CD8-positive, alpha-beta memory T cell (primary cell): ENCODE results near the gene PCNT. TPM values are rescaled to one million over a fixed set of nuclear protein-coding genes. Genes with fewer than 3 reads are reported as not detected.
A peak's percentile ranks its signal among the peaks of the same experiment; 100 is the strongest.

Experiments
- CTCF ChIA-PET: fragments of 350-600 bp; sonication (Branson Sonifier 250); formaldehyde crosslinking; loops from one replicate; lab custom pipeline; 2021; ENCODE audit warnings: antibody characterized with exemption; lab: Charles Lee
- POLR2A ChIA-PET: fragments of 350-600 bp; sonication (Branson Sonifier 250); formaldehyde crosslinking; loops from one replicate; lab custom pipeline; 2021; ENCODE audit warnings: antibody characterized with exemption; lab: Charles Lee
- DNase-seq, 5 donors: peaks; one replicate each; pipeline versions ENCODE4 v3.0.0 to v3.0.0-alpha.2; 2020 to 2022; ENCODE audit warnings: mixed read lengths in 1 of 5
- H3K27ac ChIP-seq: one replicate; pipeline ENCODE4 v1.7.0; 2013; ENCODE audit warnings: low read depth, mild to moderate bottlenecking, low read length, moderate library complexity
- H3K27me3 ChIP-seq: 2 replicates; pipeline ENCODE4 v1.7.0; 2013; ENCODE audit warnings: low read length, mild to moderate bottlenecking; ENCODE audit not compliant: insufficient read depth, poor library complexity, severe bottlenecking
- H3K36me3 ChIP-seq: 2 replicates; pipeline ENCODE4 v1.7.0; 2013; ENCODE audit warnings: mild to moderate bottlenecking, low read length, moderate library complexity; ENCODE audit not compliant: insufficient read depth
- H3K4me1 ChIP-seq: 2 replicates; pipeline ENCODE4 v1.7.0; 2013; ENCODE audit warnings: mild to moderate bottlenecking, low read length, moderate library complexity; ENCODE audit not compliant: insufficient read depth
- H3K4me3 ChIP-seq: 2 replicates; pipeline ENCODE4 v1.7.0; 2013; ENCODE audit warnings: mild to moderate bottlenecking, low read length
- H3K9me3 ChIP-seq: 2 replicates; pipeline ENCODE4 v1.7.0; 2013; ENCODE audit warnings: mild to moderate bottlenecking, low read length
- H3K27ac Mint-ChIP-seq, 8 donors: one replicate each; pipeline ENCODE4 v1.8.0; 2020 to 2021; ENCODE audit warnings: mixed read lengths in 8 of 8, mild to moderate bottlenecking in 6 of 8, inconsistent platforms in 3 of 8, moderate library complexity in 3 of 8
- H3K27me3 Mint-ChIP-seq, 2 donors: one replicate each; pipeline ENCODE4 v1.8.0; 2020 to 2021; ENCODE audit warnings: mixed read lengths in 2 of 2, mild to moderate bottlenecking in 1 of 2, moderate library complexity in 1 of 2
- H3K36me3 Mint-ChIP-seq, 3 donors: one replicate each; pipeline ENCODE4 v1.8.0; 2020 to 2021; ENCODE audit warnings: mixed read lengths in 3 of 3, inconsistent platforms in 1 of 3, mild to moderate bottlenecking in 1 of 3
- H3K4me1 Mint-ChIP-seq, 3 donors: one replicate each; pipeline ENCODE4 v1.8.0; 2020 to 2021; ENCODE audit warnings: mixed read lengths in 3 of 3, inconsistent platforms in 1 of 3, mild to moderate bottlenecking in 1 of 3
- H3K4me3 Mint-ChIP-seq, 7 donors: one replicate each; pipeline ENCODE4 v1.8.0; 2020 to 2021; ENCODE audit warnings: mixed read lengths in 7 of 7, mild to moderate bottlenecking in 6 of 7, moderate library complexity in 4 of 7, inconsistent platforms in 2 of 7
- H3K9me3 Mint-ChIP-seq, 5 donors: one replicate each; pipeline ENCODE4 v1.8.0; 2020 to 2022; ENCODE audit warnings: mixed read lengths in 5 of 5, mild to moderate bottlenecking in 3 of 5, moderate library complexity in 2 of 5, inconsistent platforms in 1 of 5
- polyA plus RNA-seq: library from polyadenylated mRNA; unstranded; fragments of 300-500 nt; fragmentation: Illumina TruSeq; gene quantifications from one replicate; pipeline ENCODE4 v1.2.3, GENCODE V29; 2021
- total RNA-seq, 2 experiments: library from RNA; stranded (reverse); gene quantifications; one replicate each; pipeline ENCODE4 v1.2.3, GENCODE V29; 2021

Gene PCNT
- total and polyA plus RNA-seq, 3 experiments from 2014 or later = 27.1 to 60.1 (median 54.8) TPM

DNA sequence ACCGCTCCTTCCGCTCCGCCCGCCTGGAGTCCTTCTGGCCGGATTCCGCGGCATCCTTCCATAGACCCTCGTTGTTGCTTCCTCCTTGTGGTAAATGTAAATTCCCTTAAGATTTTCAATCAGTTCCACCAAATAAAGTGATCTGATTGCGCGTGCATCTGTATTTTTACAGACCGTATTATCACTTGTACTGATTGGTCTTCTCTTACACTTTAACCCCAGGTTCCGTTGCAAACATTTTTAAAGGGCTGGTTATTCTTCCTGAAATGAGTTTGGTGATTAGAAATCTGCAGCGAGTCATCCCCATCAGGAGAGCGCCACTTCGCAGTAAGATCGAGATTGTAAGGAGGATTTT lies 37.3 kb upstream of the PCNT start:
- H3K27me3 Mint-ChIP-seq = no peaks in the 10 kb centered on the region
- Histone ChIP-seq H3K36me3 (peaks cover 18% of the 10 kb centered on the region), H3K4me3 (peak overlapping the region; percentile 69), H3K27me3 (no peaks in the 10 kb centered on the region), H3K27ac (peak overlapping the region; percentile 70), H3K9me3 (no peaks in the 10 kb centered on the region), H3K4me1 (peaks cover 36% of the 10 kb centered on the region)
- peak overlapping the region; percentile 85 to 99 (median 97) for H3K4me3 Mint-ChIP-seq
- peak overlapping the region; percentile 74 to 99 (median 98) for H3K27ac Mint-ChIP-seq
- H3K36me3 Mint-ChIP-seq = peaks cover 5 to 39% (median 7%) of the 10 kb centered on the region in 3 donors
- no peak for DNase-seq
- CTCF ChIA-PET = no interaction called here
- POLR2A ChIA-PET = interaction anchor here (0.6 kb wide), 1 partner anchor 313 kb away, joined by 3 read pairs; no protein-coding TSS in a partner anchor
- H3K4me1 Mint-ChIP-seq = peaks cover 38 to 61% (median 52%) of the 10 kb centered on the region in 3 donors
- no peaks in the 10 kb centered on the region for H3K9me3 Mint-ChIP-seq

DNA sequence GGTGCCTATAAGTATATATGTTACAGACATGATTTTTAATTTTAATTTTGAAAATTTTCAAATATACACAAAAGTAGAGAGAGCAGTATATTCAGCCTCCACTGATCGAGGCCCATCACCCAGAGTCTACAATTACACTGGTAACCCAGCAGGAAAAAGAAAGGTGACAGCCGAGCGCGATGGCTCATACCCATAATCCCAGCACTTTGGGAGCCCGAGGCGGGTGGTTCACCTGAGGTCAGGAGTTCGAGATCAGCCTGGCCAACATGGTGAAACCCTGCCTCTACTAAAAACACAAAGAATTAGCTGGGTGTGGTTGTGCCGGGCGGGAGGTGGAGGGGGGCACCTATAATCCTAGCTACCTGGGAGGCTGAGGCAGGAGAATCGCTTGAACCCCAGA lies 36.4 kb upstream of the PCNT start:
- H3K4me3 Mint-ChIP-seq = peak overlapping the region in 5 of 7 donors; percentile 85 to 99 (median 99)
- peak overlapping the region in 4 of 8 donors; percentile 22 to 99 (median 48) for H3K27ac Mint-ChIP-seq
- no peak for DNase-seq
- H3K4me1 ChIP-seq = peaks cover 32% of the 10 kb centered on the region
- ChIA-PET CTCF (no interaction called here), POLR2A (no interaction called here)
- peaks cover 7 to 42% (median 8%) of the 10 kb centered on the region in 3 donors for H3K36me3 Mint-ChIP-seq
- H3K27me3 ChIP-seq = no peaks in the 10 kb centered on the region
- no peak overlapping the region for H3K4me3 ChIP-seq
- no peaks in the 10 kb centered on the region for H3K27me3 Mint-ChIP-seq
- H3K27ac ChIP-seq = no peak overlapping the region
- H3K4me1 Mint-ChIP-seq = peaks cover 35 to 52% (median 51%) of the 10 kb centered on the region in 3 donors
- H3K9me3 Mint-ChIP-seq = no peaks in the 10 kb centered on the region
- H3K9me3 ChIP-seq = no peaks in the 10 kb centered on the region
- peaks cover 19% of the 10 kb centered on the region for H3K36me3 ChIP-seq

DNA sequence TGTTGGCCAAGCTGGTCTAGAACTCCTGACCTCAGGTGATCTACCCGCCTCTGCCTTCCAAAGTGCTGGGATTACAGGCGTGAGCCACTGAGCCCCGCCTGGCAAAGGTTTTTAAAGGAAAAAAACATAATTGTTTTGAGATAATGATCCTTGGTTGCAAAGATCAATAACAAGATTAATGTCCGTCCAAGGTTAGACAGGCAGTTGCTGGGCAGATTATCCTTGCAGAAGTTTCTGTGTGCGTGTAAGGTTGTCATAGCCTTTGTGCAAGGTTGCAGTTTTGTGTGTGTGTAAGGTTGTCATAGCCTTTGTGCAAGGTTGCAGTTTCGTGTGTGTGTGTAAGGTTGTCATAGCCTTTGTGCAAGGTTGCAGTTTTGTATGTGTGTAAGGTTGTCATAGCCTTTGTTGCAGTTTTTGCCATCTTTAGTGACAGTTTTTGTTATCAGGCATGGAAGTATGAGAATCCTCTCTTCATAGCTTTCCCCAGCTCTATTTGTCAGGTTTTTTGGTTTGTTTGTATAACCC lies 34.2 kb upstream of the PCNT start:
- CTCF ChIA-PET = no interaction called here
- POLR2A ChIA-PET = no interaction called here
- peaks cover 0 to 2% (median 0%) of the 10 kb centered on the region in 5 donors for H3K9me3 Mint-ChIP-seq

DNA sequence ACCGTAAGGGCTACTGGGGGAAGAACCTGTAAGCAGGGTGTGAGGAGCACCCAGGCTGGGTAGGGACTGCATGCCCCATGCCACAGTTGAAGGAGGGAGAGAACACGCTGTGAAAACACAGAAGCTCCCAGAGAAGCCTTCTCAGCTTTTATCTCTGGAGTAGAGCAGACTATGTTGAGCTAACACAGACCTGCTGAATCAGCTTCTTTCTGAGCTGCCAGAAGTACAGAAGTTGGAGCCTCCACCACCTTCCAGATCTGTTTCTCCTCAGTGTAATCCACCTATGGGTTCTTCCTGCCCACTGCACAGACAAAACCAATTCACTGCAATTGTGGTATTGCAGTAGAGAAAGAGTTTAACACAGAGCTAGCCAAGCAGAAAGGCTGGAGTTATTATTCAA lies 32.4 kb upstream of the PCNT start:
- no peaks in the 10 kb centered on the region for H3K27me3 ChIP-seq
- H3K27ac ChIP-seq = no peak overlapping the region
- peaks cover 16 to 36% (median 19%) of the 10 kb centered on the region in 3 donors for H3K4me1 Mint-ChIP-seq
- no peak overlapping the region for H3K4me3 Mint-ChIP-seq
- DNase-seq = no peak
- ChIA-PET CTCF (no interaction called here), POLR2A (no interaction called here)
- H3K4me1 ChIP-seq = peaks cover 4% of the 10 kb centered on the region
- peaks cover 6% of the 10 kb centered on the region for H3K36me3 ChIP-seq
- no peaks in the 10 kb centered on the region for H3K9me3 ChIP-seq
- no peak overlapping the region for H3K4me3 ChIP-seq
- peaks cover 0 to 17% (median 6%) of the 10 kb centered on the region in 3 donors for H3K36me3 Mint-ChIP-seq
- no peak overlapping the region for H3K27ac Mint-ChIP-seq
- H3K27me3 Mint-ChIP-seq = peaks cover 0 to 5% of the 10 kb centered on the region in 2 donors
- peaks cover 0 to 2% (median 0%) of the 10 kb centered on the region in 5 donors for H3K9me3 Mint-ChIP-seq

More for the DNA sequence above, 34.2 kb upstream of the PCNT start:
- Mint-ChIP-seq H3K27me3 (peaks cover 0 to 1% of the 10 kb centered on the region in 2 donors), H3K27ac (peak overlapping the region in 2 of 8 donors; percentile 29 to 51), H3K36me3 (peaks cover 0 to 27% (median 8%) of the 10 kb centered on the region in 3 donors), H3K4me1 (peaks cover 23 to 32% (median 31%) of the 10 kb centered on the region in 3 donors), H3K4me3 (peak overlapping the region in 1 of 7 donors; percentile 56)
- Histone ChIP-seq H3K36me3 (peaks cover 6% of the 10 kb centered on the region), H3K27ac (no peak overlapping the region), H3K4me3 (no peak overlapping the region), H3K4me1 (peaks cover 12% of the 10 kb centered on the region), H3K9me3 (no peaks in the 10 kb centered on the region), H3K27me3 (no peaks in the 10 kb centered on the region)
- no peak for DNase-seq

DNA sequence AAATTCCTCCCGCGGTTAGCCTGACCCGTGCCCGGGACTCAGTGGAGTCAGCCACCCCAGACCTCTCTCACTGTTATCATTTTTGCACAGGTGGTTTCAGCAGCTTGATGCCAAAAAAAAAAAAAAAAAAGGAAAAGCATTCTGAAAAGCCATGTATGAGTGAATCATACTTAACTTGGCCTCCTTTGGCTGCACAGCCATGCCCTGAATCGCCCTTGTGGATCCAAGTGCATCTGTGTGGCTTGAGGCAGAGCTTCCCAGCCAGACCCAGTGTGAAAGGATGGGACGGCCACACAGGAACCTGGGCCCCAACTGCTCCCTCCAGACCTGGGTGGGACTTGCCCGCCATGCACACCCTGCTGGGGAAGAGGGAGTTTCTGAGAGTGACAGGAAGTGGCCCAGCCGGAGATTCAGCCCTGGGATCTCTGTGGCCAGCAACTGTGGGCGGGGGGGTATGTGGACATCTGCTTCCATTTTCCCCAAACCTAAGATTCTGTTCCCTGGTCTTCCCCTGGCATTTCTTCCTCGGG lies 29.2 kb upstream of the PCNT start:
- H3K4me1 ChIP-seq = no peaks in the 10 kb centered on the region
- no peaks in the 10 kb centered on the region for H3K27me3 ChIP-seq
- Mint-ChIP-seq H3K27ac (peak overlapping the region in 1 of 8 donors; percentile 12), H3K4me3 (no peak overlapping the region), H3K27me3 (peaks cover 3 to 5% of the 10 kb centered on the region in 2 donors), H3K36me3 (peaks cover 0 to 12% (median 5%) of the 10 kb centered on the region in 3 donors), H3K4me1 (peaks cover 3 to 28% (median 7%) of the 10 kb centered on the region in 3 donors), H3K9me3 (peaks cover 0 to 2% (median 0%) of the 10 kb centered on the region in 5 donors)
- peaks cover 6% of the 10 kb centered on the region for H3K36me3 ChIP-seq
- no peak for DNase-seq
- no peaks in the 10 kb centered on the region for H3K9me3 ChIP-seq
- POLR2A ChIA-PET = no interaction called here
- CTCF ChIA-PET = no interaction called here
- no peak overlapping the region for H3K27ac ChIP-seq
- no peak overlapping the region for H3K4me3 ChIP-seq

GRCh38 chr21:46295177-46295770 lies 28.7 kb upstream of the PCNT start:
- Mint-ChIP-seq H3K27me3 (peaks cover 3 to 5% of the 10 kb centered on the region in 2 donors), H3K4me3 (no peak overlapping the region), H3K36me3 (peaks cover 0 to 12% (median 3%) of the 10 kb centered on the region in 3 donors), H3K9me3 (peaks cover 0 to 2% (median 0%) of the 10 kb centered on the region in 5 donors), H3K27ac (peak overlapping the region in 3 of 8 donors; percentile 12 to 78 (median 24)), H3K4me1 (peaks cover 0 to 26% (median 5%) of the 10 kb centered on the region in 3 donors)
- ChIA-PET POLR2A (no interaction called here), CTCF (no interaction called here)
- Histone ChIP-seq H3K36me3 (peaks cover 6% of the 10 kb centered on the region), H3K9me3 (no peaks in the 10 kb centered on the region), H3K4me1 (no peaks in the 10 kb centered on the region), H3K27ac (no peak overlapping the region), H3K27me3 (no peaks in the 10 kb centered on the region), H3K4me3 (no peak overlapping the region)
- no peak for DNase-seq

DNA sequence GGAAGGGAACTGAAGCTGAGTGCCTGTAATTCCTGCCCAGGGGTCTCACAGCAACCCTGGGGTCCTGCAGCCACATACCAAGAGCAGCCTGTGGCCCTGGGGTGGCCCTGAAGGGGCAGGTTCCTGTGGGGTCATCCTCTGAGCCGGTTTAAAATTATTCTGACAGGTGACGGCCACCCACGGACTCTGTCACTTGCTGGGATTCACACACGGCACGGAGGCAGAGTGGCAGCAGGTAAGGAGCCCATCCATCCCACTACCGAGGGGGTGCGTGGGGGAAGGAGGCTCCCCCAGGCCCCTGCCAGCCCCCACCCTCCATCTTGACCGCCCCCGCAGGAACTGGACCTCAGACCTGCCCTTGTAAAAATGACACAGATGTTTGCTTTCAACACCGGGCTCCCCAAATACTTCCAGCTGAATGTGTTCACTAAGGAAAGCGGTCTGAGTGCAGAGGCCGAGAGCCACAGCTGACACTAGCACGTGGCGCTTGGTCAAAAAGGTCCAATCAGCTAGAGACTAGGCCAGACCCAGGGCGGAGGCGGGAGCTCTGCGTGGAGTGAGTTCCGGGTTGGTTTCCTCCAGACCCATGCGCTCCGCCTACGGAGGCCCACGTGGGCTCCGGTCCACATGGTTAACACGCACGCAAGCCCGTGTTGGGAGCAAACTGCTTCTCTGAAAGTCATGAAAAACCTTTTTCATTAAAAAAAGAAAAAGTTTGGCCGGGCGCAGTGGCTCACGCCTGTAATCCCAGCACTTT lies 27.8 kb upstream of the PCNT start:
- Mint-ChIP-seq H3K27ac (peak overlapping the region in 7 of 8 donors; percentile 30 to 82 (median 72)), H3K27me3 (peaks cover 3 to 5% of the 10 kb centered on the region in 2 donors), H3K4me3 (peak overlapping the region in 6 of 7 donors; percentile 63 to 89 (median 74)), H3K36me3 (peaks cover 0 to 10% (median 3%) of the 10 kb centered on the region in 3 donors), H3K4me1 (peaks cover 0 to 26% (median 5%) of the 10 kb centered on the region in 3 donors), H3K9me3 (peaks cover 0 to 2% (median 0%) of the 10 kb centered on the region in 5 donors)
- H3K36me3 ChIP-seq = peaks cover 6% of the 10 kb centered on the region
- POLR2A ChIA-PET = no interaction called here
- no peak overlapping the region for H3K27ac ChIP-seq
- peak in 3 of 5 donors; percentile 11 to 69 (median 44) for DNase-seq
- CTCF ChIA-PET = no interaction called here
- H3K4me3 ChIP-seq = no peak overlapping the region
- H3K9me3 ChIP-seq = no peaks in the 10 kb centered on the region
- H3K27me3 ChIP-seq = no peaks in the 10 kb centered on the region
- no peaks in the 10 kb centered on the region for H3K4me1 ChIP-seq
